HUES48 (cell line): ENCODE data around the gene NDUFS8.

Source experiments
- H3K27ac ChIP-seq: one replicate; pipeline ENCODE4 v1.7.0; 2013; ENCODE audit warnings: low read depth, low read length, inconsistent platforms
- H3K27me3 ChIP-seq: 2 replicates; pipeline ENCODE4 v1.6.1; 2013; ENCODE audit warnings: mild to moderate bottlenecking, low read length; ENCODE audit not compliant: control insufficient read depth, insufficient read depth
- H3K36me3 ChIP-seq: 2 replicates; pipeline ENCODE4 v1.6.1; 2013; ENCODE audit warnings: low read length; ENCODE audit not compliant: control insufficient read depth, insufficient read depth
- H3K4me1 ChIP-seq: 2 replicates; pipeline ENCODE4 v1.6.1; 2013; ENCODE audit warnings: mild to moderate bottlenecking, low read length; ENCODE audit not compliant: control insufficient read depth, insufficient read depth
- H3K4me3 ChIP-seq: 2 replicates; pipeline ENCODE4 v1.5.1; 2013; ENCODE audit warnings: mild to moderate bottlenecking, low read depth, low read length
- H3K9ac ChIP-seq: 2 replicates; pipeline ENCODE4 v1.6.1; 2013; ENCODE audit warnings: mild to moderate bottlenecking, low read depth, low read length, moderate library complexity
- H3K9me3 ChIP-seq: 2 replicates; pipeline ENCODE4 v1.6.1; 2013; ENCODE audit warnings: low read length; ENCODE audit not compliant: control insufficient read depth, insufficient read depth

The NDUFS8 gene

DNA sequence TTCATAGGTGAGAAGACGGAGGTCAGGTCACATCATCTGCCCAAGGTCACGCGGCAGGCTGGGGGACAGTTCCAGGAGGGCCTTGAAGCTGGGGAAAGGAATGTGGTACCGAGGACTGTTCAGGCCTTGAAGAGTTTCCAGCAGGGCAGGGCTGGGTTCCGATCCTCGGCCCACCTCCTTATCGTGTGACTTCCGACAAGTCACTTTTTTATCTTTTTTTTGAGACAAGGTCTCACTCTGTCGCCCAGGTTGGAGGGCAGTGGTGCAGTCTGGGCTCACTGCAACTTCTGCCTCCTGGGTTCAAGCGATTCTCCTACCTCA lies 623 bp downstream of the NDUFS8 start:
- no peaks in the 10 kb centered on the region for H3K9me3 ChIP-seq
- H3K27ac ChIP-seq: peak overlapping the region; percentile 86
- H3K4me1 ChIP-seq: no peaks in the 10 kb centered on the region; the same call in 1 of the 2 replicates
- H3K36me3 ChIP-seq: peaks cover 31% of the 10 kb centered on the region
- no peaks in the 10 kb centered on the region for H3K27me3 ChIP-seq
- H3K4me3 ChIP-seq: peak overlapping the region; percentile 99
- peak overlapping the region; percentile 89 for H3K9ac ChIP-seq

DNA sequence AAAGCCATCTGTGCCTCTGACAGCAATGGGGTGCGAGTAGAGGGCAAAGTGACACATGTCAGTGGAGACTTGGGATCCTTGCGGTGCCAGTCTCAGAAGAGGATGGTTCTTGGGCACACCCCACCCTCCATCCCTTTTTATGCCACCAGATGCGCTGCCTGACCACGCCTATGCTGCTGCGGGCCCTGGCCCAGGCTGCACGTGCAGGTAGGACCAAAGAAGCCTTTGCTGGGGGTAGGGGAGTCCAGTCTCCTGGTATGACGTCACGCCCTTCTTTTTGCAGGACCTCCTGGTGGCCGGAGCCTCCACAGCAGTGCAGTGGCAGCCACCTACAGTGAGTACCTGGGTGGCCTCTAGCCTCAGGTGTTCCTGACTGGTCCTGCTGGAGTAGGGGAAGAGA lies 1.5 kb downstream of the NDUFS8 start:
- no peak overlapping the region for H3K27ac ChIP-seq
- peaks cover 31% of the 10 kb centered on the region for H3K36me3 ChIP-seq
- no peak overlapping the region for H3K9ac ChIP-seq

DNA sequence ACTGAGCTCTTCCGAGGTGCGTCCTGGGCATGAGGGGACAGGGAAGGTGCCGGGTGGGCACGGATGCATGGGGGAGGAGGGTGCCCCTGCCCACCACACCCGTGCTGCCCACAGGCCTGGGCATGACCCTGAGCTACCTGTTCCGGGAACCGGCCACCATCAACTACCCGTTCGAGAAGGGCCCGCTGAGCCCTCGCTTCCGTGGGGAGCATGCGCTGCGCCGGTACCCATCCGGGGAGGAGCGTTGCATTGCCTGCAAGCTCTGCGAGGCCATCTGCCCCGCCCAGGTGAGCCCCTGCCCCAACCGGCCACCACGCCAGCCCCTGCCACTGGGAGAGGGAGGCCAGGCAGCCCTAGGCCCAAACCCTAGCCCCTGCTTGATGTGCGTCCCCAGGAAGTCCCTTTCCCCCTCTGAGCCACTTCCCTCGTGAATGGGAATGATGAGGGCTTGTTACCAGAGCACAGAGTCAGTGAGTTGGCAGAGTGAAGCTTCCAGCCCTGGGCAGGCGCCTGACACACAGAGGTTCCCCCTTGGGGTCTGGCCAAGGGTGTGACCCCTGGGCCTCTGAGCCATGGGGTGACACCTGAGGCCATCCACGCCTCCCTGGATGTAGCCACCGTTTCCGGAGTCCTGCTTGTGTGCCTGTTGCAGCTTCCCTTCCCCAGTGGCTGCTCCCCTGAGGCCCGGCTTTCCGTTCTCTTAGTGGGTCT lies 2.7 kb downstream of the NDUFS8 start:
- Histone ChIP-seq H3K4me1 (peaks cover 5% of the 10 kb centered on the region; the same call in 1 of the 2 replicates), H3K27me3 (no peaks in the 10 kb centered on the region), H3K27ac (no peak overlapping the region), H3K9me3 (no peaks in the 10 kb centered on the region), H3K4me3 (no peak overlapping the region), H3K36me3 (peaks cover 31% of the 10 kb centered on the region), H3K9ac (no peak overlapping the region)

More for the DNA sequence above, 1.5 kb downstream of the NDUFS8 start:
- no peaks in the 10 kb centered on the region for H3K27me3 ChIP-seq
- H3K4me1 ChIP-seq: no peaks in the 10 kb centered on the region; the same call in 1 of the 2 replicates
- H3K4me3 ChIP-seq: no peak overlapping the region
- no peaks in the 10 kb centered on the region for H3K9me3 ChIP-seq

DNA sequence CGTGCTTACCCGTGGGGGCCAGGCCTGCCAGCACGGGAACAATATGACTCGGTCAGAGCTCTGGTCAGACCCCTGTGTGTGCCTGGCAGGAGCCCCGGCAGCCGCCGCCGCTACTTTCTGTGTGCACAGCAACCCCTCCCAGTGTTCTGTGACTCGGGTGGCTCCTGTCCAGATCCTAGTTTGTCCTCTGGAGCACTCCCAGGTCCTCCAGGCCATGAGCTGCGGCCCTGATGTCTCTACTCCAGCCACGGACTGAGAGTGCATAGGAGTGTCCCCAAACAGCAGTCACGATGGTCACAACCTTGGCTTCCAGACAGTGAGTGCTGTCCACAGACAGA lies 3.2 kb downstream of the NDUFS8 start:
- peaks cover 31% of the 10 kb centered on the region for H3K36me3 ChIP-seq
- H3K9ac ChIP-seq: no peak overlapping the region
- H3K9me3 ChIP-seq: no peaks in the 10 kb centered on the region
- H3K27me3 ChIP-seq: no peaks in the 10 kb centered on the region
- no peak overlapping the region for H3K27ac ChIP-seq
- H3K4me1 ChIP-seq: peaks cover 10% of the 10 kb centered on the region; the same call in 1 of the 2 replicates
- no peak overlapping the region for H3K4me3 ChIP-seq

DNA sequence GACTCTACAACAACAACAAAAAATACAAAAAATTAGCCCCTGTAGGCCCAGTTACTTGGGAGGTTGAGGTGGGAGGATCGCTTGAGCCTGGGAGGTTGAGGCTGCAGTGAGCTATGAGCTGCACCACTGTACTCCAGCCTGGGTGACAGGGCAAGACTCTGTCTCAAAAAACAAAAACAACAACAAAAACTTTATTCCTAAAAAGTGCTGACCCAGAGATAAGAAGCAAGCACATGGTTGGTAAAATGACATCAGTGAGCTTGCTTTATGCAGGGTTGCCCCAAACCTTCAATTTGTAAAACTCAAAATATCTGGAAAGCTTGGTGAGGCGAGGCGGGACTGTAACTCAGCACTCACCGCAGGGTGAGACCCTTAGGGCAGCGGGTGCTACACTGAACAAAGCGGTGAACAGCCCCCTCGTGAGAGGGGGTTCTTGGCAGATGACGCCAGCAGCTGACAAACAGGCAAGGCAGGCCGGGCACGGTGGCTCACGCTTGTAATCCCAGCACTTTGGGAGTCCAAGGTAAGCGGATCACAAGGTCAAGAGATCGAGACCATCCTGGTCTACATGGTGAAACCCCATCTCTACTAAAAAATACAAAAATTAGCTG lies 4.9 kb downstream of the NDUFS8 start:
- no peak overlapping the region for H3K4me3 ChIP-seq
- no peak overlapping the region for H3K9ac ChIP-seq
- H3K27ac ChIP-seq: no peak overlapping the region
- H3K36me3 ChIP-seq: peaks cover 31% of the 10 kb centered on the region
- H3K9me3 ChIP-seq: no peaks in the 10 kb centered on the region
- peaks cover 17% of the 10 kb centered on the region; the same call in 1 of the 2 replicates for H3K4me1 ChIP-seq
- H3K27me3 ChIP-seq: no peaks in the 10 kb centered on the region

DNA sequence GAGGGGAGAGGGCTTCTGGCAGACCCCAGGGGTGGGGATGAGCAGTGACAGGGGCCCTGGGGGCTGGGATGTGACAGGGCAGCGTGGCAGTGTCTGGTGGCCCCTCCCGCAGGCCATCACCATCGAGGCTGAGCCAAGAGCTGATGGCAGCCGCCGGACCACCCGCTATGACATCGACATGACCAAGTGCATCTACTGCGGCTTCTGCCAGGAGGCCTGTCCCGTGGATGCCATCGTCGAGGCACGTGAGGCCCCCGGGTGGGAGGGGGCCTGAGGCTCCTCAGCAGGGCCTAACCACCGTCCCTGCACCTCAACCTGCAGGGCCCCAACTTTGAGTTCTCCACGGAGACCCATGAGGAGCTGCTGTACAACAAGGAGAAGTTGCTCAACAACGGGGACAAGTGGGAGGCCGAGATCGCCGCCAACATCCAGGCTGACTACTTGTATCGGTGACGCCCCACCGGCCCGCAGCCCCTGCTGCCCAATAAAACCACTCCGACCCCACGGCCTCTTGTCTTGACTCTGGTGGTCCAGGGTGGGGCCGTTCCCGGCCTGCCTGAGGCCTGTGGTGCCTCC lies 5.7 kb downstream of the NDUFS8 start:
- H3K27ac ChIP-seq: no peak overlapping the region

DNA sequence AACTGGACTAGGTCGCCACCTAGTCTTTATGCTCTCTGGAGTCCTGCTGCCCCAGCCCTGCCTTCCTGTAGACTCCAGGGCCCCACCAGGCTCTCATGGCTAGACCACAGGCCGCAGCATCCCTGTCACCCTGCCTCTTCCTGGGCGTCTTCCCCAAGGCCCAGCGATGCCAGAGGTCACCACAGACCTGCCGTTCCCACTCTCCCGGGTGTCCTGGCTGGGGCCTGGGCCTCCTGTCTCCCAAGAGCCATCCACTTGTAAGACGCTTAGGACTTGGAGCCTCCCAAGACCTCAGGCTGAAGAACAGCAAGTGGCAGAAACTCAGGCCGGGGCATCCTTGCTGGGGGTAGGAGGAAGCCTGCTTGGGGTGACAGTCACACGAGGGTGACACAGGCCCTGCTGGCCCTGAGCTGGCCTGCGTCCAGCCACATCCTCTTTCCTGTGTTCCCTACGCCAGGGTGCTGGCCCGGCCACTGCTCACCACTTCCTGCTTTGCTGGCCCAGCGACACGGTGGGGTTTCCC lies 6.3 kb downstream of the NDUFS8 start:
- no peak overlapping the region for H3K9ac ChIP-seq
- no peak overlapping the region for H3K4me3 ChIP-seq
- H3K27ac ChIP-seq: no peak overlapping the region
- H3K4me1 ChIP-seq: peaks cover 17% of the 10 kb centered on the region; the same call in 1 of the 2 replicates
- no peaks in the 10 kb centered on the region for H3K27me3 ChIP-seq
- no peaks in the 10 kb centered on the region for H3K9me3 ChIP-seq
- H3K36me3 ChIP-seq: peaks cover 31% of the 10 kb centered on the region

More for the DNA sequence above, 5.7 kb downstream of the NDUFS8 start:
- peaks cover 31% of the 10 kb centered on the region for H3K36me3 ChIP-seq
- no peaks in the 10 kb centered on the region for H3K27me3 ChIP-seq
- no peak overlapping the region for H3K4me3 ChIP-seq
- H3K4me1 ChIP-seq: peaks cover 17% of the 10 kb centered on the region; the same call in 1 of the 2 replicates
- no peaks in the 10 kb centered on the region for H3K9me3 ChIP-seq
- no peak overlapping the region for H3K9ac ChIP-seq

DNA sequence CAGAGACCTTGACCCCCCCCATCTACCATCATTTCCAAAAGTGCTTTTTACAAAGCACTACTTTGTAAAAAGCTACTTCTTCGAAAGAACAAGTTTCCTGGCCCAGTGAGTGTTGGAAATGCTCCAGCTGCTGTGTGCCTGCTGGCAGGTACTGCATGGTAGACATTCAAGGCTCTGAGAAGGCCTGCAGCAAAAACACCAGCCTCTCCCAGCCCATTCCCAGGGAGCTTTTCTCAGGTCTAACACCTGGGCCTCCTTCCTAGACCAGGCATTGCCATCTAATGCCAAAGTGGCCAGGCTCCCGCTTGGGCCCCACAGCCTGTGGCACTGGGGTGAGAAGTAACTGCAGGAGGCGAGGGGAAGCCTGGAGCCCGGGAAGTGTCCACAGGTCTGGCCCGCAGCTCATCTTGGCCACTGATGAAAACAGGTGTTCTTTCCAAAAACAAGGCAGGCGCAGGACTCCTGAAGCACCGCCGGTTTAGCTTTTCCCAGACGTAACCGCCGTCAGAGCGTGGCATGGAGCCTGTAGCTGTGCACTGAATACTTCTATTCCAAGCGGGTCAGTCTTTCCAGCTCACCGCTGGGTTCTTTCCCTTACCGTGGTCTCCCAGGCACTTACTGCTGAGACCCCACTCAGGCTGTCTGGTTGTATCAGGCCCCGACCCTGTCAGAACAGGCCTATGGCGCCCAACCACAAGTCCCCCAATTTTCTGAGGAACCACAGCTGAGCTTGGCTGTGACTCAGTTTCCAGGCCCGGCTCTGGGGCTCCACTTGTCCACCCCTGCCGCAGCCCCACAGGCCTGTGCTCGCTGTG lies 7.1 kb downstream of the NDUFS8 start:
- H3K4me1 ChIP-seq: peaks cover 17% of the 10 kb centered on the region; the same call in 1 of the 2 replicates
- H3K27ac ChIP-seq: no peak overlapping the region

DNA sequence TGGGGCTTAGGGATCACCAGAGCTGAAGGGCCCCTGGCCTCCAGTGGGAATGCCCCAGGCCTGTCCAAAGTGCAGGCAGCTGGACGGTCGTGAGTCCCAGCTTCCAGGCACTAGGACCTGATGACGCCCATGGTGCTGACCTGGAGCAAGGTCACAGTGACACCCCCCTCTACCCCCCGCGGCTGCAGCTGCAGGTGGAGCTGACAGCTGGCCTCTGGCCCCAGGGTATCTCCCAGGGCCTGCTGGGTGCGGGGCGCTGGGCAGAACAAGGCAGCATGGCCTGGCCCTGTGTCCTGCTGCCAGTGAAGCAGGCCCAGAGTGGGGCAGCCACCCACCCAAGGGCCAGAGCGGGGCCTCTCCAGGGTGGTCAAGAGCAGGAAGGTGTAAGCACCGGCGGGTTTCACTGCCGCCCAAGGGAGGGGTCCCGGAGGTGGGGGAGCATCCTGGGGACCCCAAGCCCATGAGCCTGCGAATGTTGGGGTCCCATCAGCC lies 7.8 kb downstream of the NDUFS8 start:
- H3K4me3 ChIP-seq: peak overlapping the region; percentile 60; the same call in 1 of the 2 replicates
- peak overlapping the region; percentile 57 for H3K27ac ChIP-seq
- peaks cover 17% of the 10 kb centered on the region; the same call in 1 of the 2 replicates for H3K4me1 ChIP-seq
- peak overlapping the region; percentile 58 for H3K9ac ChIP-seq
- H3K9me3 ChIP-seq: no peaks in the 10 kb centered on the region
- H3K27me3 ChIP-seq: no peaks in the 10 kb centered on the region
- H3K36me3 ChIP-seq: peaks cover 16% of the 10 kb centered on the region

More for the DNA sequence above, 7.1 kb downstream of the NDUFS8 start:
- H3K36me3 ChIP-seq: peaks cover 23% of the 10 kb centered on the region
- H3K4me3 ChIP-seq: no peak overlapping the region
- H3K9ac ChIP-seq: no peak overlapping the region
- H3K27me3 ChIP-seq: no peaks in the 10 kb centered on the region
- H3K9me3 ChIP-seq: no peaks in the 10 kb centered on the region

DNA sequence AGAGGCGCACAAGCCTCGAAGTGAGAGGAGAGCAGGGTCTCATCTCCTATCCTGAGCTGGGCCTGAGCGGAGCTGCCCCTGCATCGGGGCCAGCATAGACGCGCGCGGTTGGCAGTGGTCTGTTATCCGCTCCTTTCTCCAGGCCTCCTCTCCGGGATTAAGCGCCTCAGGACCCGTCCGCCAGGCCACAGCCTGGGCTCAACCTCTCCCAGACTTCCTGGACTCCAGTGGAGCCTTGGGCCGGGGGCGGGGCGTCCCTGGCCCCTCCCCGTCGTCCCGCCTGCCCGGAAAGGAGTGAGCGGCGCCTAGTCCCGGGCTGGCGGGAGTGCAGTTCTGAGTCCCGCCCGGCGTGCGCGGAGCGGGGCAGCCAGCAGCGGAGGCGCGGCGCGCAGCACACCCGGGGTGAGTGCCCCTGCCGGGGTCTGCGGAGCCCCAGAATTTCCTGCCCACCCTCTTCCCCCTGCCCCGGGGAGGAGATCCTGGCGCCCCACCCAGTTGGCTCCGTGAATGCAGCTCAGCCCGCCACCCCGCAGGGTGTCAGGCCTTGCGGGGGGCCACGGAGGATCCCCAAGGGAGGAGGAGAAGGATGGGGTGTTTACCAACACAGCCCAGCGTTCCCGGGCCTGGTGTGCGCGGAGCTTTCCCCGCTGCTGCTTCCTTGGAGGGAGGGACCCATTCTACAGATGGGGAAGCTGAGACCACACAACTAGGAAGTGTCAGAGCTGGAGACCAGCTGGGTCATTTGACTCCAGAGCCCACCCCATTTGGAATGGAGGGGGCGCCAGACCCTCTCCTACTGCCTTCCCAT lies 8.4 kb downstream of the NDUFS8 start, which contains the start of gene TCIRG1:
Gene TCIRG1, plus strand, starts transcription at position 308 of the 808 bp plus-strand sequence. CDS start 2,247 bp downstream, outside the sequence.
- Histone ChIP-seq H3K9me3 (no peaks in the 10 kb centered on the region), H3K27ac (peak within 1 kb of the TSS; percentile 74), H3K36me3 (peaks cover 10% of the 10 kb centered on the region), H3K4me1 (peaks cover 17% of the 10 kb centered on the region; the same call in 1 of the 2 replicates), H3K27me3 (no peaks in the 10 kb centered on the region), H3K4me3 (peak within 1 kb of the TSS; percentile 60), H3K9ac (peak within 1 kb of the TSS; percentile 58)
